Kidney (tissue), 22 donors: ENCODE data around the gene ZNF382. TPM values are rescaled to one million over a fixed set of nuclear protein-coding genes. Genes with fewer than 3 reads are reported as not detected.

ENCODE experiments used
- DNase-seq, 5 donors: peaks; one replicate each; pipeline ENCODE4 v3.0.0-alpha.2; 2013 to 2020
- FAIRE-seq: peaks from 2 replicates; lab custom pipeline; 2012; peaks lifted over from hg19 to GRCh38; lab: Jason Lieb, UNC
- H3K27ac ChIP-seq, 2 donors: one replicate each; pipeline ENCODE4 v1.7.0; 2013; ENCODE audit warnings: low read depth in 2 of 2, low read length in 2 of 2, inconsistent platforms in 1 of 2
- H3K27me3 ChIP-seq: one replicate; pipeline ENCODE4 v1.7.1; 2013; ENCODE audit warnings: low read length, inconsistent platforms; ENCODE audit not compliant: control insufficient read depth, insufficient read depth
- H3K36me3 ChIP-seq, 3 donors: one replicate each; pipeline versions ENCODE4 v1.7.0 to v1.7.1; 2013; ENCODE audit warnings: low read length in 3 of 3, control low read depth in 1 of 3, inconsistent platforms in 1 of 3; ENCODE audit not compliant: insufficient read depth in 3 of 3, control insufficient read depth in 2 of 3
- H3K4me1 ChIP-seq, 3 donors: one replicate each; pipeline versions ENCODE4 v1.7.0 to v1.7.1; 2013; ENCODE audit warnings: low read length in 3 of 3, inconsistent platforms in 1 of 3, low read depth in 1 of 3; ENCODE audit not compliant: control insufficient read depth in 2 of 3, insufficient read depth in 2 of 3
- H3K4me3 ChIP-seq, 3 donors: one replicate each; pipeline versions ENCODE4 v1.7.0 to v1.8.1; 2013; ENCODE audit warnings: low read length in 3 of 3, control low read depth in 1 of 3, inconsistent platforms in 1 of 3
- H3K9ac ChIP-seq, 3 donors: one replicate each; pipeline versions ENCODE4 v1.7.0 to v1.7.1; 2013; ENCODE audit warnings: low read length in 3 of 3, control low read depth in 1 of 3, inconsistent platforms in 1 of 3
- H3K9me3 ChIP-seq, 3 donors: one replicate each; pipeline versions ENCODE4 v1.7.0 to v1.7.1; 2013; ENCODE audit warnings: low read length in 3 of 3, control low read depth in 1 of 3, inconsistent platforms in 1 of 3; ENCODE audit not compliant: control insufficient read depth in 2 of 3, insufficient read depth in 1 of 3
- CTCF ChIP-seq: IDR thresholded peaks from 3 replicates; pipeline ENCODE4 v1.5.1; 2012; ENCODE audit warnings: mild to moderate bottlenecking, moderate library complexity, borderline replicate concordance; ENCODE audit not compliant: insufficient read depth; ENCODE audit errors: extremely low read depth
- intact Hi-C: fragments of 100-400 bp; cut with DNase I; formaldehyde crosslinking; loops from one replicate; pipeline ENCODE4 v1.11.1; 2022
- long read RNA-seq, 10 donors: library from polyadenylated mRNA in 1 of 10; unstranded in 1 of 10; transcript quantifications; one replicate each; pipeline ENCODE4 v2.0.0 and lab custom pipeline, GENCODE V29; 2021 to 2026
- polyA plus RNA-seq: library from polyadenylated mRNA; stranded (reverse); fragments of 350-450 nt; fragmentation: Illumina TruSeq; extraction: RNeasy Lipid Tissue Mini Kit (QIAGEN cat#74804); gene quantifications from one replicate; pipeline ENCODE4 v1.2.3, GENCODE V29; 2014; ENCODE audit warnings: low read depth, low replicate concordance; ENCODE audit not compliant: insufficient read depth
- total RNA-seq: library from RNA; stranded (reverse); fragmentation: NEBNext Ultra II Directional; extraction: Animal tissue kit (Norgen Biotek cat#: 25700); gene quantifications from one replicate; pipeline ENCODE4 v1.2.1, GENCODE V29; 2021
- donor health status: control.
- donor health status: control.
- donor health status: control.
- donor health status: control.
- donor health status: control.
- donor health status: DM: yes; HTN: yes; CAD: no.
- donor health status: Normal renal cell carcinoma (clear cell type).

Gene ZNF382
- total RNA-seq: 11.0 TPM
- 1.8 TPM for polyA plus RNA-seq
- long read RNA-seq, donor 1: 0 reads
- long read RNA-seq, donor 2: 0 reads
- long read RNA-seq, donor 3: 0 reads
- long read RNA-seq, donor 4: 0 reads
- long read RNA-seq, donor 5: 0 reads
- long read RNA-seq, donor 6: 0 reads
- long read RNA-seq, donor 7, full-length matches to known transcripts: 2 of 5 reads
- long read RNA-seq, donor 7, partial matches to known transcripts: 0 of 5 reads
- long read RNA-seq, donor 7, other reads (novel, unspliced or antisense): 3 of 5 reads
- long read RNA-seq, donor 8: 0 reads
- long read RNA-seq, donor 9: 0 reads
- long read RNA-seq, donor 10, partial matches to known transcripts: 41 of 42 reads
- long read RNA-seq, donor 10, other reads (novel, unspliced or antisense): 0 of 42 reads

DNA sequence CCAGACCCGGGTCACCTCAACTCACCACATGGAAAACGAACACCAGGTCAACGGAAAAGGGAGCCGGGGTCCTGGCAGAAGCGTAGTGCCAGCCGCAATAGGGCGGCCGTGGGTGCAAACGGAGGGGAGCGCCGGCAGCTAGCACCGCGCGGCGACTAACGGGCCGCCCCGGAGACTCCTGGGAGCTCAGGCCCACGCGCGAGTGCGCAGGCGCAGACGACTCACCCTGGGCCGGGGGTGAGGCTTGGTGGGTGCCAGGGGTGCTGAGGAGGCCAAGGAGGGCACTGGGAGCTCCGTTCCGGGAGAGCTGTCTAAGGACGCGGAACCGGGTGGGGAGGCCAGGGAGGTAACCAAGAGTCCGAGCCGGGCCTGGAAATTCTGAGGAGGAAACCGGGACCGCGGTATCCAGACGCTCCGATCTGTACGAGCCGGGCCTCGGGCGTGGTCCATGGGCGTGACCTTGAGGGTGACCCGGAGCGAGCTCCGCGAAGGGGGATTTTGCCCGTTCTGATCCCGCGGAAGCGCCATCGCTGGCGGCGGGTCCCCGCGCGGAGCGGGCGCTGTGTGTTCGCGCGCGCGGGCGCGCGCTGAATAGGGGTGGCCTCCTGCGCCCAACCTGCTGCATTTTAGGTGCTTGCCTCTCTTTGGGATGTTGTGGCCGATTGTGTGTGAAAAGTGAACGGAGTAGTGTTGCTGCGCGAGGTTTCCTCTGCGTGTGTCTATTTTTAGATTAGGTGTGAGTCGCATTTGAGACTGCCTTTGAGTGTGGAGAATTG, at the start of gene ZNF382:
Gene ZNF382, plus strand, starts transcription at position 213 of the 776 bp plus-strand sequence. CDS start 4,602 bp downstream, outside the sequence.
- FAIRE-seq (no peak), DNase-seq (peak; percentile 82 to 93 (median 90))
- Histone ChIP-seq H3K9me3 (no peaks in the 10 kb centered on the region), H3K9ac (peak within 1 kb of the TSS; percentile 67 to 86 (median 75)), H3K27ac (peak within 1 kb of the TSS; percentile 67 to 79), H3K4me3 (peak within 1 kb of the TSS; percentile 64 to 93 (median 73)), H3K36me3 (peaks cover 4 to 8% (median 4%) of the 10 kb centered on the region in 3 donors), H3K4me1 (peaks cover 0 to 4% (median 0%) of the 10 kb centered on the region in 3 donors), H3K27me3 (no peaks in the 10 kb centered on the region)
- TF ChIP-seq CTCF: no peak
- intact Hi-C loops: no loop called here

- Histone ChIP-seq H3K4me1 (no peaks in the 10 kb centered on the region), H3K27ac (no peak overlapping the region), H3K27me3 (no peaks in the 10 kb centered on the region), H3K36me3 (peaks cover 0 to 18% (median 0%) of the 10 kb centered on the region in 3 donors), H3K9ac (no peak overlapping the region), H3K4me3 (no peak overlapping the region), H3K9me3 (peaks cover 0 to 60% (median 16%) of the 10 kb centered on the region in 3 donors)
- DNase-seq: no peak
- no peak for TF ChIP-seq CTCF
- no peak for FAIRE-seq
- intact Hi-C loops: no loop called here
Measured at GRCh38 chr19:36564391-36564790, 40.7 kb upstream of the ZNF382 start.

DNA sequence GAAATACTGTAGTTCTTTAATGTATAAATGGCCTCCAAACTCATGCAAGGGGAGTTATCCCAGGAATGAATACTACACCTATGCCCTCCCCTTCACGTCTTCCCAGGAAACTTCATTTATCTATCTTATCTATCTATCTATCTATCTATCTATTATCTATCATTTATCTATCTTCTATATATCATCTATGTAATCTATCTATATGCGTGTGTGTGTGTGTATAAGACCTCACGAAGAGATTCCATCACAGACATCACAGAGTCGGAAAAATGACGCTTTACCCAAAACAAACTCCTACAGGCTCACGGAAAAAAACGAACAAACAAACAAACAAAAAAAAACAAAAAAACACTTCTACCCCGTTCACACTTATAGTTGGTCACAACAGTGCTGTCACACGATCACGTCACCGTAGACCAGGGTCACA, 32.5 kb upstream of the ZNF382 start:
- DNase-seq: no peak
- H3K4me3 ChIP-seq: peak overlapping the region; percentile 94 to 100 (median 96)
- H3K9me3 ChIP-seq: peaks cover 0 to under 1% (median 0%) of the 10 kb centered on the region in 3 donors
- H3K27ac ChIP-seq: peak overlapping the region; percentile 76 to 94
- intact Hi-C loops: no loop called here
- no peak for FAIRE-seq
- peaks cover 5 to 6% (median 5%) of the 10 kb centered on the region in 3 donors for H3K36me3 ChIP-seq
- TF ChIP-seq CTCF: no peak
- no peaks in the 10 kb centered on the region for H3K27me3 ChIP-seq
- H3K9ac ChIP-seq: peak overlapping the region; percentile 87 to 97 (median 89)
- H3K4me1 ChIP-seq: peaks cover 0 to 5% (median 4%) of the 10 kb centered on the region in 3 donors
